ENCODE data around the gene CLPX.

The CLPX gene

DNA sequence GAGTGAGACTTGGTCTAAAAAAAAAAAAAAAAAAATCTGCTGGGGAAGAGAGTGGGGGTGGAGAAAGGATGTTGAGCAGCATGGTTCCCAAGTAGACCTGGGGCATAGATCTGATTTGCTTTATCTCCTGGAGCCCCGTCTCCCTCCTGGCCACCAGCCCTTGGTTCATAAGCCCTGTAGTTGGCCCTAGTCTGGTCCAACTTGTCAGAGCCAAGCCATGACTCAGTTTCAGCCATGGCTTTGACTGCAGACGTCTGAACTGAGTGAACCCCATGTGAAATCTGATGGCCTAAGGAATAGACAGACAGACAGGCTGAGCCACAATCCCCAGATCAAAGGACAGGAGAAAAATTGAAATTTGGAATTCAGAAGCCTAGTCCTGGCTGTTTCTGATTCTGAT is 28.1 kb upstream of the CLPX start:
- H3K4me3 ChIP-seq (replicated peaks; ENCODE audit: low read depth, low read length): no peak overlapping the region
- no peak for DNase-seq (ENCODE audit: extremely low read depth, low read depth)
- TF ChIP-seq, protein P1, sequence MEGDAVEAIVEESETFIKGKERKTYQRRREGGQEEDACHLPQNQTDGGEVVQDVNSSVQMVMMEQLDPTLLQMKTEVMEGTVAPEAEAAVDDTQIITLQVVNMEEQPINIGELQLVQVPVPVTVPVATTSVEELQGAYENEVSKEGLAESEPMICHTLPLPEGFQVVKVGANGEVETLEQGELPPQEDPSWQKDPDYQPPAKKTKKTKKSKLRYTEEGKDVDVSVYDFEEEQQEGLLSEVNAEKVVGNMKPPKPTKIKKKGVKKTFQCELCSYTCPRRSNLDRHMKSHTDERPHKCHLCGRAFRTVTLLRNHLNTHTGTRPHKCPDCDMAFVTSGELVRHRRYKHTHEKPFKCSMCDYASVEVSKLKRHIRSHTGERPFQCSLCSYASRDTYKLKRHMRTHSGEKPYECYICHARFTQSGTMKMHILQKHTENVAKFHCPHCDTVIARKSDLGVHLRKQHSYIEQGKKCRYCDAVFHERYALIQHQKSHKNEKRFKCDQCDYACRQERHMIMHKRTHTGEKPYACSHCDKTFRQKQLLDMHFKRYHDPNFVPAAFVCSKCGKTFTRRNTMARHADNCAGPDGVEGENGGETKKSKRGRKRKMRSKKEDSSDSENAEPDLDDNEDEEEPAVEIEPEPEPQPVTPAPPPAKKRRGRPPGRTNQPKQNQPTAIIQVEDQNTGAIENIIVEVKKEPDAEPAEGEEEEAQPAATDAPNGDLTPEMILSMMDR (IDR thresholded peaks at IDR 0.05; ENCODE audit: low read depth, low read length, missing control alignments): no peak

DNA sequence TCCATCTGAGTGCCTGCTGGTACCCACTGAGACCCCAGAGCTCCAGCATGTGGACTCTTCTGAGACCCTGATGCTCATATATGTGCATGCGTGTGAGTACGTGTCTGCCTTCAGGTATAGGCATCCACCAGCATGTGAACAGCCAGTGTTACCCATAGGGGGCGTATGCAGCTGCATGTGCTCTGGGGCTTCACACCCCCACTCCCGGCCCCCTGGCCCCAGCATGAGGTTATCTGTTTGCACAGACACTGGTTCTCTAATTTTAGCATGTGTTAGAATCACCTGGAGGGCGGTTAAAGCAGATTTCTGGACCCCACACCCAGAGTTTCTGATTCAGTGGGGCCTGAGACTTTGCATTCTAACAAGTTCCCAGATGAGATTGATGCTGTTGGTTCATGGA is 27.0 kb upstream of the CLPX start:
- TF ChIP-seq, protein P1 (IDR thresholded peaks at IDR 0.05; ENCODE audit: low read depth, low read length, missing control alignments): peak; percentile 62
- H3K4me3 ChIP-seq (replicated peaks; ENCODE audit: low read depth, low read length): no peak overlapping the region
- DNase-seq (ENCODE audit: extremely low read depth, low read depth): no peak

DNA sequence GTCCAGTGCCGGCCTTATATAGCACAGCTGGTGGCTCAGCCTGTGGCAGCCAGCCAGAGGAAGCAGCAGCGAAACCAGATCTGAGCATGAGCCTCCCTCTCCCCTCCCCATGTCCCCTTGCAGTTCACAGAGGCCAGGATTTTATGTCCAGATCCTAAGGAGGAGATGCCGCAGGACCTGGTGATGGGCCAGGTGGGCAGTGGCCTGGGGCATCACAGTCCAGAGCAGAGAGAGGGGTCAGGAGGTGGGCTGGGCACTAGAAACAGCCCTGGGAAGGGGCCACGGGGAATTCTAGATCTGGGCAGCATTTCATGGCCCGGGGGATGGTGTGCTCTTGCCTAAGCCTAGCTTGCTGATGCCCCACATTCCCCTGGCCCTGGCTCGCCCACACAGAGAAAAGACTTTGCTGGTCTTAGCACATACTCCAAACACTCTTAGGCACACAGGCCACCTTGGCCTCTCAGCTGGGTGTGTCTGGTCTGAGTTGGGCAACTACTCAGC is 26.4 kb upstream of the CLPX start:
- TF ChIP-seq, protein P1 (IDR thresholded peaks at IDR 0.05; ENCODE audit: low read depth, low read length, missing control alignments): no peak

DNA sequence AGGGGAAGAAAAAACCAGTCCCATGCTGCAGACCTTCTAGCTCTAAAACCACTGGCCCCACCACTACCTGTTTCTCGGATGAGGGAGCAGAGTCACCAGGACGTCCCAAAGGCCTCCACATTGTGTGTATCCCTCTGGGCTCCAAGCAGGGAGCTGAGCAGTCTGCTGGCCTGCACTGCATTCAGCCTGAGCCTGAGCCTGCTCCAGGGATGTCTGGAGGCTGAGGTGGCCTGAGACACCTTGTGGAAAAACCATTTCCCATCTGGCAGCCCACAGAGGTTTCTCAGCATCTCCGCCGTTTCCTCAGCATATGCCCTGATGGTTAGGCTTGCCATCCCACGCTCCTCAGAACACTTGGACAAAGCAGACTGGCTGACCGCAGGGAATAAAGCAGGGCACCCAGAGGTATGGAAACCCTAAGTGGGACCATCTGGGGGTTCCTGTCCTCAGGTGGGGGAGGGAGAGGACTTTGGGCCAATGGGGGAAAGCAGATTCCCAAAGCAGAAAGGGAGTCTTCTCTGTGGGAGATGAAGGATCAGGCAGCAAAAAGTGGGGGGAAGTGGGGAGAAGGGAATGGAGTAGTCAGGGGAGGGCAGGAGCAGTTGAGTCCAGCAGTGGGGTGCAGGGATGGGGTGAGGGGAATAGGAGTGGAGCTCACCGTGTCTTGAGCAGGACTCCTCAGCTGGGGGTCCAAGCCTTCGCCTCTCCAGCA is 25.8 kb upstream of the CLPX start, which contains the start of gene CILP:
Gene CILP, minus strand, starts transcription at position 704 of the 712 bp plus-strand sequence. CDS start 1,718 bp downstream, outside the sequence.
- TF ChIP-seq, protein P1 (IDR thresholded peaks at IDR 0.05; ENCODE audit: low read depth, low read length, missing control alignments): no peak

More for the DNA sequence above, 26.4 kb upstream of the CLPX start:
- DNase-seq (ENCODE audit: extremely low read depth, low read depth): peak; percentile 38
- H3K4me3 ChIP-seq (replicated peaks; ENCODE audit: low read depth, low read length): no peak overlapping the region

DNA sequence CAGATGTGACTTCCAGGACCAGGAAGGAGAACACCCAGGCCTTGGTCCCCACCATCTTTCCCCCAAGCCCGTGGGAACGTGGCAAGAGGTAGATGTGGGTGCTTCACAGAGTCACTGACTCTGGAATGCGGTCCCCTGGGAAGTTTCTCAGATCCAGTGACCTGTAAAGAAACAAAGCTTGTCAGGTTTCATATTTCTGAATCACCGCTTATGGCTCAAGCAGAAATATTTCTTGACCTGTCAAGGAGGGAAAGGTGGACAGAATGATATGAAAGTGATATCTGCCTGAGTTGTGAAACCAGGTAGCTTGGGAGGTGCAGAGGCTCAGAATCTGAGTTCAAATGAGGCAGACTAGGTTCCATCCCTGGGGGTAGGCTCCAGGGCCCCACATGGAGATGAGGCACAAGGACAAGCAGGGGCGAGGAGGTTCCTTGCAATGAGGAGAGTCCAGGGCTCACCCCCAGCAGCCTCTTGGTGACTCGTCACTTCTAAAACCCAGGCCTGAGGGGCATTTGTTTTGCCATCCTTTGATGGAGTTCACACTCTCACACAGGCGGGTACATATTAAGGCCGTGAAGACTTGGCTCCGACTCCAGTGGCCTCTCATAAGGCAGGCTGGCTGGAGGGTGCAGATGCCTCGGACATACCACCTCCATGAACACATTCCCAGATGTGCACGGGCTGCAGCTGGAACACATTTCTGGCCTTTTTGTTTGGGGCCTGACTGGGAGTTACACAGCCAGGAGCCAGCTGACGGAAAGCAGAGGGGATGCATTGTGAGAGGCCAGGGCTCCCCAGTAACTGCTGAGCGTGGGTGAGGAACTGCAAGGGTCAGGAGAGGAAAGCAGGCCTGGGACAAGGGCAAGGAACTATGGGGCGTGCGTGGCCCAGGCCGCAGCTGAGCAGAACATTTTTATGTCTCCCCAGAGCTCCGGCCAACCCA is 24.8 kb upstream of the CLPX start:
- TF ChIP-seq, protein P1 (IDR thresholded peaks at IDR 0.05; ENCODE audit: low read depth, low read length, missing control alignments): no peak
- DNase-seq (ENCODE audit: extremely low read depth, low read depth): no peak
- no peak overlapping the region for H3K4me3 ChIP-seq (replicated peaks; ENCODE audit: low read depth, low read length)

More for the DNA sequence above, 25.8 kb upstream of the CLPX start, which contains the start of gene CILP:
- no peak for DNase-seq (ENCODE audit: extremely low read depth, low read depth)
- H3K4me3 ChIP-seq (replicated peaks; ENCODE audit: low read depth, low read length): no peak within 1 kb of the TSS

DNA sequence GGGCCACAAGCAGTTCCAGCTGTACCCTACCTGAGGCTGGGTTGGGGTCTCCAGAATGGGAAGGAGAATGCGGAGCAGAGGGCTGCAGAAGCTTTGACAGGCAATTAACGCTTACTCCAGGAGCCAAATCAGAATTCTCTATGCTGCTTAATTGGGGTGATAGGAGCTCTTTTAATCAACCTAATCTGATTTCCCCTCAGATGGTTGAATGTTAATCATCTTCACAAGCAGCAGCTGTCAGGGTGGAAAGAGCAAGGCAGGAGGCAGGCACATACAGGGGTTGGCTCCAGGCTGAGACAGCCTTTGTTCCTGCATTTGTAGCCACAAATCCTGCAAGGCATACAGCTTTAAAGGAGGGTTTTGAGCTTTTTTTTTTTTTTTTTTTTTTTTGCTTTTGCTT is 23.5 kb upstream of the CLPX start:
- DNase-seq (ENCODE audit: extremely low read depth, low read depth): no peak
- TF ChIP-seq, protein P1 (IDR thresholded peaks at IDR 0.05; ENCODE audit: low read depth, low read length, missing control alignments): no peak
- no peak overlapping the region for H3K4me3 ChIP-seq (replicated peaks; ENCODE audit: low read depth, low read length)

All from HFF-Myc (cell line).